Liver (tissue), 9 donors: ENCODE results near the gene TREML2. TPM values are rescaled to one million over a fixed set of nuclear protein-coding genes. Genes with fewer than 3 reads are reported as not detected.

Experiments used
- DNase-seq: peaks from one replicate; pipeline ENCODE4 v3.0.0-alpha.2; 2017; ENCODE audit warnings: low spot score
- H3K27ac ChIP-seq, 2 donors: one replicate each; pipeline ENCODE4 v1.7.0; 2013; ENCODE audit warnings: inconsistent platforms in 2 of 2, low read length in 2 of 2, control low read depth in 1 of 2, low read depth in 1 of 2, mild to moderate bottlenecking in 1 of 2
- H3K27me3 ChIP-seq, 4 donors: one replicate each; pipeline versions ENCODE4 v1.6.1 to v1.7.0; 2013; ENCODE audit warnings: low read length in 3 of 4, inconsistent platforms in 1 of 4, mild to moderate bottlenecking in 1 of 4, moderate library complexity in 1 of 4; ENCODE audit not compliant: control insufficient read depth in 4 of 4, insufficient read depth in 4 of 4
- H3K36me3 ChIP-seq, 4 donors: one replicate each; pipeline versions ENCODE4 v1.6.1 to v1.7.0; 2013; ENCODE audit warnings: low read length in 3 of 4, mild to moderate bottlenecking in 3 of 4, low read depth in 1 of 4, moderate library complexity in 1 of 4; ENCODE audit not compliant: control insufficient read depth in 4 of 4, insufficient read depth in 3 of 4
- H3K4me1 ChIP-seq, 4 donors: one replicate each; pipeline versions ENCODE4 v1.6.1 to v1.7.0; 2013; ENCODE audit warnings: low read length in 3 of 4, mild to moderate bottlenecking in 3 of 4, moderate library complexity in 1 of 4; ENCODE audit not compliant: control insufficient read depth in 4 of 4, insufficient read depth in 4 of 4
- H3K4me3 ChIP-seq, 3 donors: one replicate each; pipeline versions ENCODE4 v1.6.1 to v1.7.0; 2013; ENCODE audit warnings: low read length in 3 of 3, control low read depth in 1 of 3, low read depth in 1 of 3, mild to moderate bottlenecking in 1 of 3
- H3K9ac ChIP-seq, 2 donors: one replicate each; pipeline ENCODE4 v1.7.0; 2013; ENCODE audit warnings: low read length in 2 of 2, mild to moderate bottlenecking in 2 of 2, moderate library complexity in 2 of 2, control low read depth in 1 of 2, low read depth in 1 of 2
- H3K9me3 ChIP-seq, 4 donors: one replicate each; pipeline versions ENCODE4 v1.6.1 to v1.7.0; 2013; ENCODE audit warnings: low read length in 3 of 4; ENCODE audit not compliant: control insufficient read depth in 4 of 4
- EGR1 ChIP-seq, 2 donors: IDR thresholded peaks; 2 replicates each; pipeline ENCODE4 v1.6.1; 2016 to 2018; ENCODE audit warnings: antibody characterized with exemption in 2 of 2, low read depth in 2 of 2
- FOXA1 ChIP-seq: IDR thresholded peaks from 2 replicates; pipeline ENCODE4 v1.6.1; 2016; ENCODE audit warnings: antibody characterized with exemption
- FOXA2 ChIP-seq: IDR thresholded peaks from 2 replicates; pipeline ENCODE4 v1.6.1; 2016; ENCODE audit warnings: antibody characterized with exemption
- GABPA ChIP-seq, 2 donors: IDR thresholded peaks in 1 of 2; conservative IDR thresholded peaks in 1 of 2; 2 replicates each; pipeline ENCODE4 v1.6.1; 2016; ENCODE audit warnings: antibody characterized with exemption in 2 of 2, mild to moderate bottlenecking in 1 of 2, moderate library complexity in 1 of 2
- HNF4A ChIP-seq, 2 donors: conservative IDR thresholded peaks; 2 replicates each; pipeline ENCODE4 v1.6.1; 2016; ENCODE audit warnings: antibody characterized with exemption in 2 of 2, mild to moderate bottlenecking in 2 of 2
- HNF4G ChIP-seq: IDR thresholded peaks from 2 replicates; pipeline ENCODE4 v1.6.1; 2016; ENCODE audit warnings: antibody characterized with exemption
- JUND ChIP-seq, 2 donors: IDR thresholded peaks; 2 replicates each; pipeline ENCODE4 v1.6.1; 2016; ENCODE audit warnings: antibody characterized with exemption in 2 of 2
- NR2F2 ChIP-seq: IDR thresholded peaks from 2 replicates; pipeline ENCODE4 v1.6.1; 2016; ENCODE audit warnings: antibody characterized with exemption
- RAD21 ChIP-seq, 2 donors: IDR thresholded peaks; 2 replicates each; pipeline ENCODE4 v1.6.1; 2016; ENCODE audit warnings: antibody characterized with exemption in 2 of 2, mild to moderate bottlenecking in 2 of 2
- RXRA ChIP-seq, 2 donors: IDR thresholded peaks; 2 replicates each; pipeline ENCODE4 v1.6.1; 2017 to 2018; ENCODE audit warnings: antibody characterized with exemption in 2 of 2, mild to moderate bottlenecking in 1 of 2
- SP1 ChIP-seq: IDR thresholded peaks from 2 replicates; pipeline ENCODE4 v1.6.1; 2018; ENCODE audit warnings: antibody characterized with exemption, mild to moderate bottlenecking
- TAF1 ChIP-seq: conservative IDR thresholded peaks from 2 replicates; pipeline ENCODE4 v1.6.1; 2016; ENCODE audit warnings: antibody characterized with exemption, mild to moderate bottlenecking
- YY1 ChIP-seq: IDR thresholded peaks from 2 replicates; pipeline ENCODE4 v1.6.1; 2016; ENCODE audit warnings: antibody characterized with exemption, mild to moderate bottlenecking
- ZBTB33 ChIP-seq: IDR thresholded peaks from 2 replicates; pipeline ENCODE4 v1.6.1; 2016; ENCODE audit warnings: antibody characterized with exemption
- WGBS: extraction: QIAGEN DNeasy Blood & Tissue Kit; methylation state at CpG from one replicate; pipeline ENCODE4 v1.1.7; 2013; 5-methylcytosine and 5-hydroxymethylcytosine counted together
- polyA plus RNA-seq, 2 donors: library from polyadenylated mRNA; stranded (reverse) in 1 of 2; unstranded in 1 of 2; fragments of 200-250 nt in 1 of 2; fragments of >200 nt in 1 of 2; fragmentation: Nextera tagmentation in 1 of 2; extraction: Ambion mirVana in 1 of 2; gene quantifications; one replicate each; pipeline versions ENCODE4 v1.2.1 to v1.2.3, GENCODE V29; 2013 to 2015
- total RNA-seq, 2 donors: library from RNA; depleted of rRNA; stranded (reverse); fragments of >200 nt; gene quantifications; one replicate each; pipeline ENCODE4 v1.2.3, GENCODE V29; 2014
- TF ChIP-seq, protein P1 (sequence below): IDR thresholded peaks from 2 replicates; pipeline ENCODE4 v1.6.1; 2016; ENCODE audit warnings: antibody characterized with exemption
- TF ChIP-seq, protein P2 (sequence below): IDR thresholded peaks from 2 replicates; pipeline ENCODE4 v1.6.1; 2016; ENCODE audit warnings: antibody characterized with exemption, mild to moderate bottlenecking
- TF ChIP-seq, protein P3 (sequence below): IDR thresholded peaks from 2 replicates; pipeline ENCODE4 v1.6.1; 2016; ENCODE audit warnings: antibody characterized with exemption
- TF ChIP-seq, protein P4 (sequence below): fragments of 150-350 bp; IDR thresholded peaks from 2 replicates; pipeline ENCODE4 v1.5.1; 2017; ENCODE audit warnings: improper control_type of control experiment, low read depth, low read length; ENCODE audit not compliant: missing input control
- donor health status: healthy.
- donor health status: healthy.
- donor health status: healthy.
- donor health status: healthy.
- donor health status: healthy.

TREML2 gene
- total and polyA plus RNA-seq, 4 donors = 0.03 to 9.8 (median 0.23) TPM

- DNase-seq = no peak
- H3K36me3 ChIP-seq = no peaks in the 10 kb centered on the region
- no peak for TF ChIP-seq JUND (IDR thresholded peaks at IDR 0.05)
- TF ChIP-seq NR2F2 = no peak
- TF ChIP-seq SP1 = no peak
- no peak for TF ChIP-seq YY1
- TF ChIP-seq ZBTB33 = no peak
- no peak for TF ChIP-seq FOXA1
- no peak for TF ChIP-seq RAD21 (IDR thresholded peaks at IDR 0.05)
- TF ChIP-seq HNF4A (conservative IDR thresholded peaks at IDR 0.05) = no peak
- TF ChIP-seq, protein P1, sequence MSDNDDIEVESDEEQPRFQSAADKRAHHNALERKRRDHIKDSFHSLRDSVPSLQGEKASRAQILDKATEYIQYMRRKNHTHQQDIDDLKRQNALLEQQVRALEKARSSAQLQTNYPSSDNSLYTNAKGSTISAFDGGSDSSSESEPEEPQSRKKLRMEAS = no peak
- no peak for TF ChIP-seq GABPA (IDR thresholded peaks at IDR 0.05 in 1 of 2, conservative IDR thresholded peaks at IDR 0.05 in 1 of 2)
- no peak for TF ChIP-seq HNF4G
- no peak for TF ChIP-seq TAF1
- TF ChIP-seq, protein P2, sequence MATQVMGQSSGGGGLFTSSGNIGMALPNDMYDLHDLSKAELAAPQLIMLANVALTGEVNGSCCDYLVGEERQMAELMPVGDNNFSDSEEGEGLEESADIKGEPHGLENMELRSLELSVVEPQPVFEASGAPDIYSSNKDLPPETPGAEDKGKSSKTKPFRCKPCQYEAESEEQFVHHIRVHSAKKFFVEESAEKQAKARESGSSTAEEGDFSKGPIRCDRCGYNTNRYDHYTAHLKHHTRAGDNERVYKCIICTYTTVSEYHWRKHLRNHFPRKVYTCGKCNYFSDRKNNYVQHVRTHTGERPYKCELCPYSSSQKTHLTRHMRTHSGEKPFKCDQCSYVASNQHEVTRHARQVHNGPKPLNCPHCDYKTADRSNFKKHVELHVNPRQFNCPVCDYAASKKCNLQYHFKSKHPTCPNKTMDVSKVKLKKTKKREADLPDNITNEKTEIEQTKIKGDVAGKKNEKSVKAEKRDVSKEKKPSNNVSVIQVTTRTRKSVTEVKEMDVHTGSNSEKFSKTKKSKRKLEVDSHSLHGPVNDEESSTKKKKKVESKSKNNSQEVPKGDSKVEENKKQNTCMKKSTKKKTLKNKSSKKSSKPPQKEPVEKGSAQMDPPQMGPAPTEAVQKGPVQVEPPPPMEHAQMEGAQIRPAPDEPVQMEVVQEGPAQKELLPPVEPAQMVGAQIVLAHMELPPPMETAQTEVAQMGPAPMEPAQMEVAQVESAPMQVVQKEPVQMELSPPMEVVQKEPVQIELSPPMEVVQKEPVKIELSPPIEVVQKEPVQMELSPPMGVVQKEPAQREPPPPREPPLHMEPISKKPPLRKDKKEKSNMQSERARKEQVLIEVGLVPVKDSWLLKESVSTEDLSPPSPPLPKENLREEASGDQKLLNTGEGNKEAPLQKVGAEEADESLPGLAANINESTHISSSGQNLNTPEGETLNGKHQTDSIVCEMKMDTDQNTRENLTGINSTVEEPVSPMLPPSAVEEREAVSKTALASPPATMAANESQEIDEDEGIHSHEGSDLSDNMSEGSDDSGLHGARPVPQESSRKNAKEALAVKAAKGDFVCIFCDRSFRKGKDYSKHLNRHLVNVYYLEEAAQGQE = no peak
- TF ChIP-seq, protein P3, sequence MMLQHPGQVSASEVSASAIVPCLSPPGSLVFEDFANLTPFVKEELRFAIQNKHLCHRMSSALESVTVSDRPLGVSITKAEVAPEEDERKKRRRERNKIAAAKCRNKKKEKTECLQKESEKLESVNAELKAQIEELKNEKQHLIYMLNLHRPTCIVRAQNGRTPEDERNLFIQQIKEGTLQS = no peak
- TF ChIP-seq, protein P4, sequence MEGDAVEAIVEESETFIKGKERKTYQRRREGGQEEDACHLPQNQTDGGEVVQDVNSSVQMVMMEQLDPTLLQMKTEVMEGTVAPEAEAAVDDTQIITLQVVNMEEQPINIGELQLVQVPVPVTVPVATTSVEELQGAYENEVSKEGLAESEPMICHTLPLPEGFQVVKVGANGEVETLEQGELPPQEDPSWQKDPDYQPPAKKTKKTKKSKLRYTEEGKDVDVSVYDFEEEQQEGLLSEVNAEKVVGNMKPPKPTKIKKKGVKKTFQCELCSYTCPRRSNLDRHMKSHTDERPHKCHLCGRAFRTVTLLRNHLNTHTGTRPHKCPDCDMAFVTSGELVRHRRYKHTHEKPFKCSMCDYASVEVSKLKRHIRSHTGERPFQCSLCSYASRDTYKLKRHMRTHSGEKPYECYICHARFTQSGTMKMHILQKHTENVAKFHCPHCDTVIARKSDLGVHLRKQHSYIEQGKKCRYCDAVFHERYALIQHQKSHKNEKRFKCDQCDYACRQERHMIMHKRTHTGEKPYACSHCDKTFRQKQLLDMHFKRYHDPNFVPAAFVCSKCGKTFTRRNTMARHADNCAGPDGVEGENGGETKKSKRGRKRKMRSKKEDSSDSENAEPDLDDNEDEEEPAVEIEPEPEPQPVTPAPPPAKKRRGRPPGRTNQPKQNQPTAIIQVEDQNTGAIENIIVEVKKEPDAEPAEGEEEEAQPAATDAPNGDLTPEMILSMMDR = no peak
- TF ChIP-seq RXRA (IDR thresholded peaks at IDR 0.05) = no peak
- TF ChIP-seq FOXA2 = no peak
- TF ChIP-seq EGR1 (IDR thresholded peaks at IDR 0.05; ENCODE audit: low read depth in 2 of 2) = no peak
Measured at GRCh38 chr6:41175084-41175483, 25.9 kb downstream of the TREML2 start.

GRCh38 chr6:41174610-41175009, 26.3 kb downstream of the TREML2 start:
- Histone ChIP-seq H3K36me3 (no peaks in the 10 kb centered on the region), H3K27me3 (no peaks in the 10 kb centered on the region), H3K27ac (no peak overlapping the region), H3K9me3 (no peaks in the 10 kb centered on the region), H3K4me1 (no peaks in the 10 kb centered on the region), H3K9ac (no peak overlapping the region), H3K4me3 (no peak overlapping the region)
- TF ChIP-seq RXRA (IDR thresholded peaks at IDR 0.05) = no peak
- no peak for TF ChIP-seq ZBTB33
- TF ChIP-seq HNF4G = no peak
- TF ChIP-seq, protein P4 = no peak
- no peak for TF ChIP-seq GABPA (IDR thresholded peaks at IDR 0.05 in 1 of 2, conservative IDR thresholded peaks at IDR 0.05 in 1 of 2)
- TF ChIP-seq FOXA2 = no peak
- TF ChIP-seq EGR1 (IDR thresholded peaks at IDR 0.05; ENCODE audit: low read depth in 2 of 2) = no peak
- no peak for TF ChIP-seq SP1
- TF ChIP-seq FOXA1 = no peak
- whole genome bisulfite sequencing = 81% methylated on average over 2 of the region's 2 CpGs
- DNase-seq = no peak

More at GRCh38 chr6:41175084-41175483, 25.9 kb downstream of the TREML2 start:
- Histone ChIP-seq H3K4me1 (no peaks in the 10 kb centered on the region), H3K9me3 (no peaks in the 10 kb centered on the region), H3K9ac (no peak overlapping the region), H3K4me3 (no peak overlapping the region), H3K27me3 (no peaks in the 10 kb centered on the region), H3K27ac (no peak overlapping the region)
- WGBS = 89% methylated on average over 1 of the region's 1 CpG
